ENCODE results near the gene AGO4.

The AGO4 gene

GRCh38 chr1:35777109-35777508 is 30.7 kb upstream of the AGO4 start:
- TF ChIP-seq, protein P1, sequence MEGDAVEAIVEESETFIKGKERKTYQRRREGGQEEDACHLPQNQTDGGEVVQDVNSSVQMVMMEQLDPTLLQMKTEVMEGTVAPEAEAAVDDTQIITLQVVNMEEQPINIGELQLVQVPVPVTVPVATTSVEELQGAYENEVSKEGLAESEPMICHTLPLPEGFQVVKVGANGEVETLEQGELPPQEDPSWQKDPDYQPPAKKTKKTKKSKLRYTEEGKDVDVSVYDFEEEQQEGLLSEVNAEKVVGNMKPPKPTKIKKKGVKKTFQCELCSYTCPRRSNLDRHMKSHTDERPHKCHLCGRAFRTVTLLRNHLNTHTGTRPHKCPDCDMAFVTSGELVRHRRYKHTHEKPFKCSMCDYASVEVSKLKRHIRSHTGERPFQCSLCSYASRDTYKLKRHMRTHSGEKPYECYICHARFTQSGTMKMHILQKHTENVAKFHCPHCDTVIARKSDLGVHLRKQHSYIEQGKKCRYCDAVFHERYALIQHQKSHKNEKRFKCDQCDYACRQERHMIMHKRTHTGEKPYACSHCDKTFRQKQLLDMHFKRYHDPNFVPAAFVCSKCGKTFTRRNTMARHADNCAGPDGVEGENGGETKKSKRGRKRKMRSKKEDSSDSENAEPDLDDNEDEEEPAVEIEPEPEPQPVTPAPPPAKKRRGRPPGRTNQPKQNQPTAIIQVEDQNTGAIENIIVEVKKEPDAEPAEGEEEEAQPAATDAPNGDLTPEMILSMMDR (IDR thresholded peaks at IDR 0.05): no peak

- TF ChIP-seq, protein P1 (IDR thresholded peaks at IDR 0.05): no peak
These were observed 24.7 kb upstream of the AGO4 start for GRCh38 chr1:35783055-35783583.

GRCh38 chr1:35788139-35788538 is 19.7 kb upstream of the AGO4 start:
- TF ChIP-seq, protein P1 (IDR thresholded peaks at IDR 0.05): no peak

GRCh38 chr1:35790670-35791069 is 17.1 kb upstream of the AGO4 start:
- TF ChIP-seq, protein P1 (IDR thresholded peaks at IDR 0.05): no peak

DNA sequence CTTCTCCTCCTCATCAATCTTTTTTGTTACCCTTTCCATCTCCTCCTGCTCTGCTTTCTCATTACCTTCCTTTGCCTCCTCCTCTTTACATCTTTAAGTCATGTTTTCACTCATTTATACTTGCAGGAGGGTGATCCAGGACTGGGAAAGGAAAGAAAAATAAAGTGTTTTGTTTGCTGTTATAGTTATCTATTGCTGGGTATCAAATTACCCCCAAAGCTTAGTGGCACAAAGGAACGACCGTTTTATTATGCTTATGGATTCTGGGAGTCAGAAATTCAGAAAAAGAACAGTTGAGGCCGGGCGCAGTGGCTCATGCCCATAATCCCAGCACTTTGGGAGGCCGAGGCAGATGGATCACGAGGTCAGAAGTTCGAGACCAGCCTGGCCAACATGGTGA is 12.5 kb upstream of the AGO4 start:
- TF ChIP-seq, protein P1 (IDR thresholded peaks at IDR 0.05): no peak

DNA sequence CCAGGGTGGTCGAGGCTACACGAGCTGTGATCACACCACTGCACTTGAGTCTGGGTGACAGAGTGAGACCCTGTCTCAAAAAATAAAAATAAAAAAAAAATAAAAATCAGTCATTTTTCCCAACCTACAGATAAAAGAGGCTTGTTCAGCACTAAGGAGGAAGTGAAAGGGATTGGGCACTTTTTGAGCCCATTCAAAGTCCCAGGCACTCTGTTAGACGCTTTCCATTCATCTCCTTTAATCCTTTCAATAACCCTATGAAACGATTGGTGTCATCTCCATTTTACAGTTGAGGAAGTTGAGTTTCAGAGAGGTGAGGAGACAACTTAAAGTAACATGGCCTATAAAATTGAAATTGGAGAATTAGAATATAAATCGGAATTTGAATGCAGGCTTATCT is 10.4 kb upstream of the AGO4 start:
- TF ChIP-seq, protein P1 (IDR thresholded peaks at IDR 0.05): no peak

DNA sequence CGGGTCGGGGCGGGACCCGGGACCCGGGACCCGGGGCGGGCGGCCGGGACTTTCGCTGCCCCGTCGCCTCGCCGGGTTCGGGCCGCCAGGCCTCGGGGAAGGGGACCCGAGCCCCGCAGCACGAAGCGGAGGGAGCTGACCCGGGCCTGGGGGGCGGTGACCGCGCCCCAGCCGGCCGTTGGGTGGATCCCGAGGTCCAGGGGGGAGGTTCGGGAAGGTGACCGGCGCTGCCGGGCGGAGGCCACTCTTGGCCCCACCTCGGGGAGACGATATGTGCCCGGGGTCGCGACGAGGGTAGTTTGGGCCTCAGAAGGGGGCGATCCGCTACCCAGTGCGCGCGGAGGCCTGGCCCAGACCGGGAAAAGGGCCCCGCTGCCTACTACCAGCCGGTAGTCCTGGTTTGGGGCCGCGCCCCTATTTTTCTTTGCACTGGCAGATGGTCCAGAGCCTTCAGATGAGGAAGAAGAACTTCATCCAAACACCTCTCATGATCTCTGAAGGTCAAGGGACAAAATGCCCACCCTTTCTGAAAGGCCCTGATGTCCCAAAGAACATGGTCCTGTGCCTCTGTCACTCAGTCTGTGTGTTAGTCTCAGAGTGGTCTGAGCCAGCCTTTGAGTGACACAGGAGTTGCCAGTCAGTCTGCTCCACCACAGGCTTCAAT is 766 bp downstream of the AGO4 start:
- TF ChIP-seq, protein P1 (IDR thresholded peaks at IDR 0.05): no peak
